ENCODE data around the gene ASB13. TPM values are rescaled to one million over a fixed set of nuclear protein-coding genes. Genes with fewer than 3 reads are reported as not detected.
A peak's percentile ranks its signal among the peaks of the same experiment; 100 is the strongest.
"Not testable (repeated sequence)": the region's sequence is repeated elsewhere in the genome, so short reads cannot be mapped to it uniquely, and the experiment has no call there.

The ASB13 gene
- total RNA-seq, 1 experiment from 2014 or later = 12.7 TPM

- DNase-seq (ENCODE audit: low read depth, low spot score) = no peak
- in situ Hi-C loops (cut with HindIII; ENCODE audit: low pct_unique_long_range_greater_than_20kb, low sequenced_read_pairs) = no loop called here
Observed at GRCh38 chr10:5603091-5603847, 63.1 kb downstream of the ASB13 start.

- in situ Hi-C loops (cut with HindIII; ENCODE audit: low pct_unique_long_range_greater_than_20kb, low sequenced_read_pairs) = no loop called here
Observed at GRCh38 chr10:5601826-5602495, 64.4 kb downstream of the ASB13 start.

GRCh38 chr10:5600908-5601307, 65.5 kb downstream of the ASB13 start:
- DNase-seq (ENCODE audit: low read depth, low spot score) = no peak
- in situ Hi-C loops (cut with HindIII; ENCODE audit: low pct_unique_long_range_greater_than_20kb, low sequenced_read_pairs) = no loop called here

More at GRCh38 chr10:5601826-5602495, 64.4 kb downstream of the ASB13 start:
- no peak for DNase-seq (ENCODE audit: low read depth, low spot score)

GRCh38 chr10:5599613-5600520, 66.5 kb downstream of the ASB13 start:
- in situ Hi-C loops (cut with HindIII; ENCODE audit: low pct_unique_long_range_greater_than_20kb, low sequenced_read_pairs) = no loop called here
- no peak for DNase-seq (ENCODE audit: low read depth, low spot score)

GRCh38 chr10:5598085-5598690, 68.2 kb downstream of the ASB13 start:
- in situ Hi-C loops (cut with HindIII; ENCODE audit: low pct_unique_long_range_greater_than_20kb, low sequenced_read_pairs) = no loop called here
- DNase-seq (ENCODE audit: low read depth, low spot score) = no peak

- DNase-seq (ENCODE audit: low read depth, low spot score) = no peak
- in situ Hi-C loops (cut with HindIII; ENCODE audit: low pct_unique_long_range_greater_than_20kb, low sequenced_read_pairs) = no loop called here
Observed at GRCh38 chr10:5596611-5597341, 69.6 kb downstream of the ASB13 start.

- in situ Hi-C loops (cut with HindIII; ENCODE audit: low pct_unique_long_range_greater_than_20kb, low sequenced_read_pairs) = no loop called here
- peak; percentile 4 for DNase-seq (ENCODE audit: low read depth, low spot score)
Observed at GRCh38 chr10:5595994-5596471, 70.4 kb downstream of the ASB13 start.

GRCh38 chr10:5595591-5595990, 70.8 kb downstream of the ASB13 start:
- in situ Hi-C loops (cut with HindIII; ENCODE audit: low pct_unique_long_range_greater_than_20kb, low sequenced_read_pairs) = no loop called here
- DNase-seq (ENCODE audit: low read depth, low spot score) = no peak

- in situ Hi-C loops (cut with HindIII; ENCODE audit: low pct_unique_long_range_greater_than_20kb, low sequenced_read_pairs) = no loop called here
- no peak for DNase-seq (ENCODE audit: low read depth, low spot score)
Observed at GRCh38 chr10:5595095-5595494, 71.3 kb downstream of the ASB13 start.

- in situ Hi-C loops (cut with HindIII; ENCODE audit: low pct_unique_long_range_greater_than_20kb, low sequenced_read_pairs) = no loop called here
Observed at GRCh38 chr10:5594271-5595049, 71.9 kb downstream of the ASB13 start.

GRCh38 chr10:5593347-5593746, 73.0 kb downstream of the ASB13 start:
- in situ Hi-C loops (cut with HindIII; ENCODE audit: low pct_unique_long_range_greater_than_20kb, low sequenced_read_pairs) = not testable (repeated sequence)

More at GRCh38 chr10:5594271-5595049, 71.9 kb downstream of the ASB13 start:
- no peak for DNase-seq (ENCODE audit: low read depth, low spot score)

GRCh38 chr10:5592070-5592469, 74.3 kb downstream of the ASB13 start:
- in situ Hi-C loops (cut with HindIII; ENCODE audit: low pct_unique_long_range_greater_than_20kb, low sequenced_read_pairs) = no loop called here
- DNase-seq (ENCODE audit: low read depth, low spot score) = no peak

More at GRCh38 chr10:5593347-5593746, 73.0 kb downstream of the ASB13 start:
- DNase-seq (ENCODE audit: low read depth, low spot score) = not testable (repeated sequence)

GRCh38 chr10:5591336-5591824, 75.0 kb downstream of the ASB13 start:
- DNase-seq (ENCODE audit: low read depth, low spot score) = no peak
- in situ Hi-C loops (cut with HindIII; ENCODE audit: low pct_unique_long_range_greater_than_20kb, low sequenced_read_pairs) = no loop called here

GRCh38 chr10:5590816-5591215, 75.6 kb downstream of the ASB13 start:
- in situ Hi-C loops (cut with HindIII; ENCODE audit: low pct_unique_long_range_greater_than_20kb, low sequenced_read_pairs) = no loop called here
- no peak for DNase-seq (ENCODE audit: low read depth, low spot score)

- no peak for DNase-seq (ENCODE audit: low read depth, low spot score)
- in situ Hi-C loops (cut with HindIII; ENCODE audit: low pct_unique_long_range_greater_than_20kb, low sequenced_read_pairs) = no loop called here
Observed at GRCh38 chr10:5589661-5590511, 76.5 kb downstream of the ASB13 start.

Measured in SK-MEL-5 (cell line).